IPS-18a (cell line): Measurements from ENCODE around the gene DDX25.
"Not testable (repeated sequence)": the region's sequence is repeated elsewhere in the genome, so short reads cannot be mapped to it uniquely, and the experiment has no call there.

ENCODE experiments used
- H3K27ac ChIP-seq: one replicate; pipeline ENCODE4 v1.5.1; 2013; ENCODE audit warnings: low read length
- H3K27me3 ChIP-seq: one replicate; pipeline ENCODE4 v1.6.1; 2013; ENCODE audit warnings: mild to moderate bottlenecking, low read length; ENCODE audit not compliant: control insufficient read depth, insufficient read depth
- H3K36me3 ChIP-seq: one replicate; pipeline ENCODE4 v1.6.1; 2013; ENCODE audit warnings: low read depth, low read length; ENCODE audit not compliant: control insufficient read depth
- H3K4me1 ChIP-seq: one replicate; pipeline ENCODE4 v1.6.1; 2013; ENCODE audit warnings: low read depth, low read length; ENCODE audit not compliant: control insufficient read depth
- H3K4me3 ChIP-seq: one replicate; pipeline ENCODE4 v1.5.1; 2013; ENCODE audit warnings: low read length
- H3K9ac ChIP-seq: one replicate; pipeline ENCODE4 v1.6.1; 2013; ENCODE audit warnings: mild to moderate bottlenecking, low read length, moderate library complexity
- H3K9me3 ChIP-seq: one replicate; pipeline ENCODE4 v1.6.1; 2013; ENCODE audit warnings: low read depth, low read length; ENCODE audit not compliant: control insufficient read depth

Gene DDX25

GRCh38 chr11:125914601-125915000 is 10.3 kb downstream of the DDX25 start:
- H3K9ac ChIP-seq, H3K4me1 ChIP-seq, H3K9me3 ChIP-seq, H3K4me3 ChIP-seq, H3K27me3 ChIP-seq, H3K36me3 ChIP-seq, H3K27ac ChIP-seq: not testable (repeated sequence)

- Histone ChIP-seq H3K4me1 (no peaks in the 10 kb centered on the region), H3K4me3 (no peak overlapping the region), H3K36me3 (no peaks in the 10 kb centered on the region), H3K9me3 (no peaks in the 10 kb centered on the region), H3K27ac (no peak overlapping the region), H3K9ac (no peak overlapping the region), H3K27me3 (no peaks in the 10 kb centered on the region)
These were observed 12.5 kb downstream of the DDX25 start for GRCh38 chr11:125916683-125917347.

GRCh38 chr11:125918140-125918840 is 14.0 kb downstream of the DDX25 start:
- Histone ChIP-seq H3K4me1 (no peaks in the 10 kb centered on the region), H3K36me3 (no peaks in the 10 kb centered on the region), H3K9me3 (no peaks in the 10 kb centered on the region), H3K27me3 (no peaks in the 10 kb centered on the region), H3K4me3 (no peak overlapping the region), H3K9ac (no peak overlapping the region), H3K27ac (no peak overlapping the region)

GRCh38 chr11:125921042-125921441 is 16.7 kb downstream of the DDX25 start:
- no peaks in the 10 kb centered on the region for H3K4me1 ChIP-seq
- no peaks in the 10 kb centered on the region for H3K36me3 ChIP-seq
- H3K27ac ChIP-seq = no peak overlapping the region
- no peak overlapping the region for H3K4me3 ChIP-seq
- H3K9ac ChIP-seq = no peak overlapping the region
- no peaks in the 10 kb centered on the region for H3K9me3 ChIP-seq
- no peaks in the 10 kb centered on the region for H3K27me3 ChIP-seq

- Histone ChIP-seq H3K27me3 (no peaks in the 10 kb centered on the region), H3K9ac (no peak overlapping the region), H3K36me3 (no peaks in the 10 kb centered on the region), H3K4me1 (no peaks in the 10 kb centered on the region), H3K9me3 (no peaks in the 10 kb centered on the region), H3K27ac (no peak overlapping the region), H3K4me3 (no peak overlapping the region)
These were observed 17.8 kb downstream of the DDX25 start for GRCh38 chr11:125922156-125922555.

- Histone ChIP-seq H3K9me3 (no peaks in the 10 kb centered on the region), H3K27ac (no peak overlapping the region), H3K9ac (no peak overlapping the region), H3K36me3 (no peaks in the 10 kb centered on the region), H3K27me3 (no peaks in the 10 kb centered on the region), H3K4me1 (no peaks in the 10 kb centered on the region), H3K4me3 (no peak overlapping the region)
These were observed 18.8 kb downstream of the DDX25 start for GRCh38 chr11:125923012-125923579.

GRCh38 chr11:125923633-125924032 is 19.3 kb downstream of the DDX25 start:
- no peak overlapping the region for H3K9ac ChIP-seq

GRCh38 chr11:125924384-125925007 is 20.2 kb downstream of the DDX25 start:
- Histone ChIP-seq H3K27me3 (no peaks in the 10 kb centered on the region), H3K27ac (no peak overlapping the region), H3K9ac (no peak overlapping the region), H3K4me3 (no peak overlapping the region), H3K4me1 (no peaks in the 10 kb centered on the region), H3K36me3 (no peaks in the 10 kb centered on the region), H3K9me3 (no peaks in the 10 kb centered on the region)

More at GRCh38 chr11:125923633-125924032, 19.3 kb downstream of the DDX25 start:
- Histone ChIP-seq H3K9me3 (no peaks in the 10 kb centered on the region), H3K4me1 (no peaks in the 10 kb centered on the region), H3K4me3 (no peak overlapping the region), H3K36me3 (no peaks in the 10 kb centered on the region), H3K27me3 (no peaks in the 10 kb centered on the region), H3K27ac (no peak overlapping the region)

GRCh38 chr11:125925247-125925740 is 21.0 kb downstream of the DDX25 start:
- no peaks in the 10 kb centered on the region for H3K4me1 ChIP-seq
- no peaks in the 10 kb centered on the region for H3K27me3 ChIP-seq
- no peak overlapping the region for H3K27ac ChIP-seq
- no peaks in the 10 kb centered on the region for H3K36me3 ChIP-seq
- H3K4me3 ChIP-seq = no peak overlapping the region
- H3K9ac ChIP-seq = no peak overlapping the region
- H3K9me3 ChIP-seq = no peaks in the 10 kb centered on the region

- no peak overlapping the region for H3K27ac ChIP-seq
- no peaks in the 10 kb centered on the region for H3K4me1 ChIP-seq
- H3K9me3 ChIP-seq = no peaks in the 10 kb centered on the region
- H3K27me3 ChIP-seq = no peaks in the 10 kb centered on the region
- H3K4me3 ChIP-seq = no peak overlapping the region
- H3K36me3 ChIP-seq = no peaks in the 10 kb centered on the region
- H3K9ac ChIP-seq = no peak overlapping the region
These were observed 21.5 kb downstream of the DDX25 start for GRCh38 chr11:125925804-125926203.

GRCh38 chr11:125926682-125927081 is 22.4 kb downstream of the DDX25 start:
- no peak overlapping the region for H3K9ac ChIP-seq
- H3K27me3 ChIP-seq = peaks cover 7% of the 10 kb centered on the region
- no peak overlapping the region for H3K27ac ChIP-seq
- peaks cover under 1% of the 10 kb centered on the region for H3K4me1 ChIP-seq
- no peak overlapping the region for H3K4me3 ChIP-seq
- no peaks in the 10 kb centered on the region for H3K36me3 ChIP-seq
- no peaks in the 10 kb centered on the region for H3K9me3 ChIP-seq
